IMR-90 (cell line): Measurements from ENCODE around the gene TUBGCP6. TPM values are rescaled to one million over a fixed set of nuclear protein-coding genes. Genes with fewer than 3 reads are reported as not detected.

Experiments
- ATAC-seq: fragments of 200-7000 bp; cut with Tn5 transposase; 2 replicates; pipeline ENCODE4 v1.9.1; 2020; ENCODE audit warnings: low read depth, mild to moderate bottlenecking, moderate library complexity
- BruUV-seq: library from RNA; stranded (reverse); fragments of 400-500 nt; replicated peaks from 2 replicates; lab custom pipeline; 2021; lab: Mats Ljungman, UMichigan
- CTCF ChIA-PET: fragments of 300-600 bp; formaldehyde crosslinking; extraction: SDS; loops from one replicate; lab custom pipeline; 2021; ENCODE audit warnings: antibody characterized with exemption; lab: Yijun Ruan, JAX
- POLR2A ChIA-PET: fragments of 300-600 bp; sonication (Branson Sonifier 250); formaldehyde crosslinking; loops from one replicate; lab custom pipeline; 2022; ENCODE audit warnings: antibody characterized with exemption; ENCODE audit not compliant: unreplicated experiment; lab: Charles Lee
- DNase-seq: peaks from one replicate; pipeline ENCODE4 v3.0.0; 2013
- H2AFZ ChIP-seq: replicated peaks from 2 replicates; pipeline ENCODE3; 2013; ENCODE audit warnings: low read length, mild to moderate bottlenecking; ENCODE audit not compliant: poor library complexity
- H2AK5ac ChIP-seq: 2 replicates; pipeline ENCODE4 v1.6.1; 2013; ENCODE audit warnings: low read depth, low read length, inconsistent platforms
- H2AK9ac ChIP-seq: replicated peaks from 2 replicates; pipeline ENCODE3; 2013; ENCODE audit warnings: mild to moderate bottlenecking, low read depth, low read length, moderate library complexity; ENCODE audit not compliant: poor library complexity
- H2BK120ac ChIP-seq: 2 replicates; pipeline ENCODE4 v1.6.1; 2013; ENCODE audit warnings: low read depth, low read length, inconsistent platforms
- H2BK15ac ChIP-seq: 3 replicates; pipeline ENCODE4 v1.6.1; 2013; ENCODE audit warnings: low read depth, low read length, inconsistent platforms
- H2BK20ac ChIP-seq: 2 replicates; pipeline ENCODE4 v1.6.1; 2013; ENCODE audit warnings: low read depth, mild to moderate bottlenecking, inconsistent platforms, low read length, moderate library complexity
- H2BK5ac ChIP-seq: 2 replicates; pipeline ENCODE4 v1.6.1; 2013; ENCODE audit warnings: mild to moderate bottlenecking, low read depth, low read length, inconsistent platforms; ENCODE audit not compliant: poor library complexity, severe bottlenecking
- H3K14ac ChIP-seq: replicated peaks from 2 replicates; pipeline ENCODE4 v1.6.1; 2013; ENCODE audit warnings: low read depth, low read length, inconsistent platforms
- H3K18ac ChIP-seq: 2 replicates; pipeline ENCODE4 v1.6.1; 2013; ENCODE audit warnings: low read depth, low read length, control low read depth
- H3K23ac ChIP-seq: 2 replicates; pipeline ENCODE4 v1.6.1; 2013; ENCODE audit warnings: low read depth, low read length, inconsistent platforms
- H3K27ac ChIP-seq: 2 replicates; pipeline ENCODE4 v1.5.1; 2013; ENCODE audit warnings: mild to moderate bottlenecking, control low read depth, low read length; ENCODE audit not compliant: insufficient read depth
- H3K27me3 ChIP-seq: 2 replicates; pipeline ENCODE4 v1.6.1; 2013; ENCODE audit warnings: low read length; ENCODE audit not compliant: control insufficient read depth, insufficient read depth
- H3K36me3 ChIP-seq: 2 replicates; pipeline ENCODE4 v1.6.1; 2013; ENCODE audit warnings: low read length, mixed read lengths; ENCODE audit not compliant: control insufficient read depth, insufficient read depth
- H3K4ac ChIP-seq: 2 replicates; pipeline ENCODE4 v1.6.1; 2013; ENCODE audit warnings: low read depth, low read length, inconsistent platforms
- H3K4me1 ChIP-seq: 2 replicates; pipeline ENCODE4 v1.6.1; 2013; ENCODE audit warnings: low read length, mixed read lengths; ENCODE audit not compliant: control insufficient read depth, insufficient read depth
- H3K4me2 ChIP-seq: 2 replicates; pipeline ENCODE4 v1.6.1; 2013; ENCODE audit warnings: low read depth, mild to moderate bottlenecking, control low read depth, low read length, moderate library complexity
- H3K4me3 ChIP-seq: 2 replicates; pipeline ENCODE4 v1.5.1; 2013; ENCODE audit warnings: low read depth, mild to moderate bottlenecking, control low read depth, low read length, moderate library complexity; ENCODE audit not compliant: insufficient read depth
- H3K56ac ChIP-seq: 2 replicates; pipeline ENCODE4 v1.6.1; 2013; ENCODE audit warnings: low read length, inconsistent platforms; ENCODE audit not compliant: insufficient read depth; ENCODE audit errors: extremely low read depth
- H3K79me1 ChIP-seq, 2 experiments: 2 replicates each; pipeline ENCODE4 v1.6.1; 2013; ENCODE audit warnings: low read length in 2 of 2, inconsistent platforms in 1 of 2, low read depth in 1 of 2
- H3K9ac ChIP-seq: 2 replicates; pipeline ENCODE4 v1.6.1; 2013; ENCODE audit warnings: low read depth, low read length, control low read depth
- H3K9me1 ChIP-seq: 2 replicates; pipeline ENCODE4 v1.6.1; 2013; ENCODE audit warnings: low read length, inconsistent platforms; ENCODE audit not compliant: insufficient read depth
- H3K9me3 ChIP-seq: 2 replicates; pipeline ENCODE4 v1.6.1; 2013; ENCODE audit warnings: low read length; ENCODE audit not compliant: control insufficient read depth, insufficient read depth
- H4K20me1 ChIP-seq: 2 replicates; pipeline ENCODE4 v1.6.1; 2013; ENCODE audit warnings: low read length, inconsistent platforms; ENCODE audit not compliant: insufficient read depth
- H4K5ac ChIP-seq: 2 replicates; pipeline ENCODE4 v1.6.1; 2013; ENCODE audit warnings: mild to moderate bottlenecking, low read depth, low read length, control low read depth
- H4K8ac ChIP-seq, 2 experiments: 2 replicates each; pipeline ENCODE4 v1.6.1; 2013; ENCODE audit warnings: low read depth in 2 of 2, low read length in 2 of 2, control low read depth in 1 of 2, inconsistent platforms in 1 of 2
- H4K91ac ChIP-seq: 2 replicates; pipeline ENCODE4 v1.6.1; 2013; ENCODE audit warnings: low read depth, low read length, inconsistent platforms; ENCODE audit not compliant: insufficient read depth
- MAZ ChIP-seq: IDR thresholded peaks from 2 replicates; pipeline ENCODE4 v1.6.1; 2012; ENCODE audit warnings: low read depth, mild to moderate bottlenecking, low read length, improper control_type of control experiment, moderate library complexity, borderline replicate concordance
- MXI1 ChIP-seq: IDR thresholded peaks from 2 replicates; pipeline ENCODE4 v1.6.1; 2012; ENCODE audit warnings: low read depth, mild to moderate bottlenecking, low read length, moderate library complexity, borderline replicate concordance
- POLR2A ChIP-seq: IDR thresholded peaks from 2 replicates; pipeline ENCODE4 v1.6.1; 2012; ENCODE audit warnings: mild to moderate bottlenecking, low read depth, low read length
- USF2 ChIP-seq: fragments of 150-350 bp; IDR thresholded peaks from 2 replicates; pipeline ENCODE4 v1.6.1; 2017; ENCODE audit warnings: mild to moderate bottlenecking, antibody characterized with exemption, low read length, low read depth
- WGBS, 2 experiments: methylation state at CpG; one replicate each; pipeline versions ENCODE4 v1.1.5 to v1.1.7; 2013; ENCODE audit warnings: missing lambda C conversion rate in 2 of 2; ENCODE audit not compliant: insufficient read length in 1 of 2; ENCODE audit errors: extremely low coverage in 2 of 2; 5-methylcytosine and 5-hydroxymethylcytosine counted together
- dilution Hi-C: fragments of 300-500 bp; cut with HindIII; formaldehyde crosslinking; loops from one replicate; pipeline ENCODE4 v1.14.3; 2018; ENCODE audit warnings: low sequenced_read_pairs; ENCODE audit not compliant: unreplicated experiment
- in situ Hi-C: fragments of 300-500 bp; cut with MboI; formaldehyde crosslinking; loops from 3 replicates; pipeline ENCODE4 v1.14.3; 2019; ENCODE audit warnings: low sequenced_read_pairs, inconsistent platforms, mixed read lengths
- intact Hi-C: fragments of 100-400 bp; cut with micrococcal nuclease; formaldehyde crosslinking; loops from 2 replicates; pipeline ENCODE4 v1.10.0; 2022
- polyA plus RNA-seq, 3 experiments: library from polyadenylated mRNA; depleted of rRNA; stranded (reverse); fragments of >200 nt; gene quantifications; 2 replicates each; pipeline ENCODE4 v1.2.3, GENCODE V29; 2012; ENCODE audit warnings: low replicate concordance in 1 of 3
- total RNA-seq: library from RNA; depleted of rRNA; stranded (reverse); fragments of >200 nt; gene quantifications from 2 replicates; pipeline ENCODE4 v1.2.3, GENCODE V29; 2012

TUBGCP6 gene
- total and polyA plus RNA-seq, 2 of the 4 experiments (the other 2 are of a cell fraction) = 10.8 to 28.6 TPM

- Histone ChIP-seq H2BK20ac (no peak within 1 kb of the TSS), H2BK5ac (peak within 1 kb of the TSS; percentile 56), H2BK15ac (no peak within 1 kb of the TSS), H3K79me1 (peaks cover 9 to 39% of the 10 kb centered on the region in 2 experiments; a peak in 3 of 4 replicates), H3K27ac (peak within 1 kb of the TSS; percentile 28), H3K56ac (peak within 1 kb of the TSS; percentile 36; the same call in 1 of the 2 replicates), H2BK120ac (no peak within 1 kb of the TSS), H3K23ac (peak within 1 kb of the TSS; percentile 90), H4K8ac (peak within 1 kb of the TSS; percentile 39 to 62; a peak in 3 of 4 replicates), H3K4me2 (peak within 1 kb of the TSS; percentile 64), H3K27me3 (no peaks in the 10 kb centered on the region), H4K20me1 (peaks cover 21% of the 10 kb centered on the region), H2AK9ac (peak within 1 kb of the TSS; percentile 94), H3K9me1 (0 out of 2 replicates have a peak, but pooled peaks cover 3% of the 10 kb centered on the region), H3K14ac (peak within 1 kb of the TSS; percentile 91), H4K91ac (peak within 1 kb of the TSS; percentile 52), H3K36me3 (peaks cover 41% of the 10 kb centered on the region), H3K4me3 (peak within 1 kb of the TSS; percentile 88), H3K4me1 (peaks cover 12% of the 10 kb centered on the region), H3K9ac (peak within 1 kb of the TSS; percentile 82), H3K9me3 (no peaks in the 10 kb centered on the region), H2AK5ac (peak within 1 kb of the TSS; percentile 77), H4K5ac (peak within 1 kb of the TSS; percentile 8), H2AFZ (peak within 1 kb of the TSS; percentile 93), H3K18ac (no peak within 1 kb of the TSS; the same call in 1 of the 2 replicates), H3K4ac (peak within 1 kb of the TSS; percentile 91)
- dilution Hi-C loops (no loop called here), intact Hi-C loops (no loop called here), in situ Hi-C loops (loop anchor here (5.0 kb wide), 1 partner anchor 76 kb away; the partner anchor contains the start of gene DENND6B)
- ChIA-PET POLR2A (interaction anchor here (0.6 to 1.0 kb wide), 3 partner anchors 78 to 176 kb away, joined by 3 to 9 read pairs (median 6); no protein-coding TSS in a partner anchor), CTCF (interaction anchor here (1.0 to 1.2 kb wide), 2 partner anchors 10 to 91 kb away, joined by 3 to 7 read pairs; partner anchors contain the start of gene MAPK12)
- no TSS peak for BruUV-seq
- TF ChIP-seq MXI1 (peak; percentile 76), USF2 (no peak), POLR2A (no peak), MAZ (peak; percentile 44; the same call in 1 of the 2 replicates)
- 2% methylated on average over 53 of the region's 81 CpGs; no CpG with 5 or more reads in 1 of the 2 experiments for WGBS, 2 experiments
- DNase-seq (peak; percentile 74), ATAC-seq (peak; percentile 84)
Measured at GRCh38 chr22:50250555-50251476, 6.0 kb upstream of the TUBGCP6 start, which contains the start of gene HDAC10. Gene HDAC10, minus strand, starts transcription at chr22:50251265. Its CDS starts 233 bp downstream, at chr22:50251032.
